K562 (cell line): Measurements from ENCODE around the gene ZBTB26. TPM values are rescaled to one million over a fixed set of nuclear protein-coding genes. Genes with fewer than 3 reads are reported as not detected.
A peak's percentile ranks its signal among the peaks of the same experiment; 100 is the strongest.

ENCODE experiments used
- ARHGAP35 ChIP-seq: fragments of 450-650 bp; IDR thresholded peaks from 2 replicates; pipeline ENCODE4 v1.6.1; 2018; ENCODE audit not compliant: partially characterized antibody
- CAMTA2 ChIP-seq: fragments of 250-450 bp; sonication (Bioruptor Pico); conservative IDR thresholded peaks from 2 replicates; pipeline ENCODE4 v1.5.1; 2022
- CBX3 ChIP-seq, 2 experiments: IDR thresholded peaks; 1 replicate in 1 of 2; 2 replicates in 1 of 2; pipeline ENCODE4 v1.6.1; 2012; ENCODE audit warnings: inconsistent platforms in 2 of 2, low read length in 2 of 2, borderline replicate concordance in 1 of 2, control low read depth in 1 of 2
- GABPB1 ChIP-seq: sonication (generic); formaldehyde crosslinking; IDR thresholded peaks from 2 replicates; pipeline ENCODE4 v1.8.0; 2022; ENCODE audit warnings: mild to moderate bottlenecking, missing genetic modification reagents
- HMG20A ChIP-seq: fragments of 450-650 bp; formaldehyde crosslinking; conservative IDR thresholded peaks from 2 replicates; pipeline ENCODE4 v1.4.0; 2020; ENCODE audit warnings: mild to moderate bottlenecking, mixed read lengths
- HMG20B ChIP-seq: fragments of 250-450 bp; sonication (Bioruptor Pico); IDR thresholded peaks from 2 replicates; pipeline ENCODE4 v1.5.0; 2021; ENCODE audit warnings: mild to moderate bottlenecking
- IFI16 ChIP-seq: fragments of 250-450 bp; sonication (Bioruptor Pico); IDR thresholded peaks from 2 replicates; pipeline ENCODE4 v2.1.2; 2022; ENCODE audit warnings: mild to moderate bottlenecking, inconsistent platforms
- ILF3 ChIP-seq: fragments of 450-650 bp; IDR thresholded peaks from 2 replicates; pipeline ENCODE4 v1.6.1; 2018; ENCODE audit warnings: antibody characterized with exemption, mild to moderate bottlenecking, moderate library complexity, borderline replicate concordance
- KLF6 ChIP-seq: fragments of 250-450 bp; sonication (Bioruptor Pico); IDR thresholded peaks from 2 replicates; pipeline ENCODE4 v1.4.0; 2020; ENCODE audit warnings: mild to moderate bottlenecking, moderate library complexity, borderline replicate concordance
- MAFG ChIP-seq: fragments of 450-650 bp; conservative IDR thresholded peaks from 2 replicates; pipeline ENCODE4 v1.6.1; 2016; ENCODE audit warnings: missing genetic modification characterization, missing compliant biosample characterization
- MAZ ChIP-seq, 2 experiments: fragments of 450-650 bp in 1 of 2; sonication (generic) in 1 of 2; formaldehyde crosslinking; IDR thresholded peaks in 1 of 2; conservative IDR thresholded peaks in 1 of 2; 2 replicates each; pipeline versions ENCODE4 v1.4.0 to v1.5.0; 2020; ENCODE audit warnings: mild to moderate bottlenecking in 1 of 2, missing genetic modification reagents in 1 of 2
- MCM3 ChIP-seq: fragments of 450-650 bp; IDR thresholded peaks from 2 replicates; pipeline ENCODE4 v1.6.1; 2016
- POLR3G ChIP-seq: IDR thresholded peaks from 2 replicates; pipeline ENCODE4 v1.6.1; 2011; ENCODE audit not compliant: insufficient read length, insufficient replicate concordance; ENCODE audit errors: extremely low read depth
- PURB ChIP-seq: sonication (generic); formaldehyde crosslinking; IDR thresholded peaks from 2 replicates; pipeline ENCODE4 v1.9.0; 2021; ENCODE audit warnings: low read depth, mild to moderate bottlenecking, missing genetic modification reagents
- SMAD4 ChIP-seq: fragments of 250-450 bp; sonication (Bioruptor Pico); conservative IDR thresholded peaks from 2 replicates; pipeline ENCODE4 v1.8.0; 2021; ENCODE audit warnings: inconsistent platforms, mild to moderate bottlenecking, moderate library complexity
- SREBF1 ChIP-seq: fragments of 150-350 bp; IDR thresholded peaks from 2 replicates; pipeline ENCODE4 v1.6.1; 2014; ENCODE audit warnings: antibody characterized with exemption, low read depth, low read length, borderline replicate concordance
- ZNF124 ChIP-seq: sonication (generic); formaldehyde crosslinking; IDR thresholded peaks from 2 replicates; pipeline ENCODE4 v1.8.1; 2022; ENCODE audit warnings: missing genetic modification reagents
- ZNF445 ChIP-seq: fragments of 250-450 bp; sonication (Bioruptor Pico); IDR thresholded peaks from 2 replicates; pipeline ENCODE4 v1.4.0; 2020; ENCODE audit warnings: low read depth, mild to moderate bottlenecking, moderate library complexity
- ZNF668 ChIP-seq: fragments of 250-450 bp; sonication (Bioruptor Pico); IDR thresholded peaks from 2 replicates; pipeline ENCODE4 v1.8.0; 2022; ENCODE audit warnings: mild to moderate bottlenecking, inconsistent platforms
- polyA plus RNA-seq, 8 experiments: library from polyadenylated mRNA; depleted of rRNA in 4 of 8; stranded (reverse) in 5 of 8; unstranded in 3 of 8; fragments of >200 nt; fragmentation: Nextera tagmentation in 2 of 8; fragmentation: Illumina TruSeq in 1 of 8; extraction: Ambion mirVana in 2 of 8; extraction: Trizol in 1 of 8; gene quantifications; 2 replicates each; pipeline versions ENCODE4 v1.2.1 to v1.2.3, GENCODE V29; 2011 to 2014; ENCODE audit warnings: inconsistent platforms in 1 of 8, missing spikeins in 1 of 8
- total RNA-seq, 7 experiments: library from RNA; depleted of rRNA in 6 of 7; stranded (reverse); fragments of >200 nt in 6 of 7; fragmentation: Illumina TruSeq in 2 of 7; extraction: Trizol in 2 of 7; gene quantifications; 2 replicates each; pipeline versions ENCODE4 v1.2.1 to v1.2.3, GENCODE V29; 2011 to 2021; ENCODE audit warnings: low replicate concordance in 1 of 7
- TF ChIP-seq, protein P1 (sequence below), 2 experiments: fragments of 450-650 bp; conservative IDR thresholded peaks; 2 replicates each; pipeline ENCODE4 v1.6.1; 2017; ENCODE audit warnings: mild to moderate bottlenecking in 2 of 2, moderate library complexity in 2 of 2
- TF ChIP-seq, protein P2 (sequence below): IDR thresholded peaks from 2 replicates; pipeline ENCODE4 v1.6.1; 2011; ENCODE audit not compliant: insufficient read length; ENCODE audit errors: extremely low read depth
- TF ChIP-seq, protein P3 (sequence below): sonication (generic); formaldehyde crosslinking; IDR thresholded peaks from 2 replicates; pipeline ENCODE4 v1.8.1; 2023; ENCODE audit warnings: mild to moderate bottlenecking, missing genetic modification reagents
- TF ChIP-seq, protein P4 (sequence below), 2 experiments: IDR thresholded peaks; 2 replicates each; pipeline ENCODE4 v1.6.1; 2011; ENCODE audit warnings: borderline replicate concordance in 1 of 2, control low read depth in 1 of 2, low read depth in 1 of 2, low read length in 1 of 2, mild to moderate bottlenecking in 1 of 2, mixed read lengths in 1 of 2, moderate library complexity in 1 of 2; ENCODE audit not compliant: insufficient read depth in 1 of 2, insufficient read length in 1 of 2, poor library complexity in 1 of 2, severe bottlenecking in 1 of 2; ENCODE audit errors: extremely low read depth in 1 of 2

The ZBTB26 gene
- total and polyA plus RNA-seq, 9 of the 15 experiments (the other 6 are each of a cell fraction or from before 2014, with no cell fraction given): 2.4 to 20.7 (median 5.0) TPM

DNA sequence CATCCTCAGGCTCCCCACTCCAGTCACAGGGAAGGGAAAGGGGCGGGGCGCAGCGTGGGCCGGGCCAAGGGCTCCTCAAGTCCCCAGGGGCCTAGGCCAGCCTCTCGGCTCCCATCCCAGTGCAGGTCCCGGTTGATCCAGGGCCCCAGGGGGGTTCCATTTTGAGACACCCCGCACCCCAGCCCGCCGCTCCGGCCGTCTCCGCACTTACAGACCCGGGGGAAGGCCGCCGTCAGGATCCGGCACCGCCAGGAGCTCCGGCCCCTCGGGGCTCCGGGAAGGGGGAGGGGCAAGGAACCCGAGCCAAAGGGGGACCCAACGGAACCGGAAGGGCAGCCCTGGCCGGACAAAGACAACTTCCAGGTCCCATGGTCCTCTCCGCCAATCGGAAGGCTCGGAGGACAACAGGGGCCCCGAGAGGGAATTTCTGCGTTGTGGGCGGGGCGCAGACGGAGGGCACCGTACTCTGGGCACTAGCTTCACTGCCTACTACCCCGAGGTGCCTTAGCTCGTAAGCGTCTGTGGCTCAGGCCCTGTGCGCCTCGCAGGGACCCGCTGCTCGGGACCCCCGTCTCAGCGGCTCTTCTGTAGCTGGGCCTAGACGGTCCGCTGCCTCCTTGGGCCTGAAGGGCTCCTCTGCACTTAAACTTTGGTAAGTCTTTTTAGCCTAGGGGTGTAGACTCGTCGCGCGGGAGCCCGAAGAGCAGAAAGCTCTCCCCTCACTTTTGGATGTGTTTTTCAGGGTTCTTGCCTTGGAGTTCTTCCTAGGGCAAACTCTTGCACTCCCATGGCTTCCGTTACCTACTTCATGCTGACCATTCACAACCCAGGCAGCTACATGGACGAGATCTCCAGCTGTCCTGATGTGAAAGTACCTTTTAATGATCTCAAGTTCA, at the start of gene ZBTB26 (continued):
- no peak for TF ChIP-seq SMAD4 (CRISPR knock-in tag)
- TF ChIP-seq GABPB1 (CRISPR knock-in tag): peak; percentile 93
- TF ChIP-seq HMG20A (CRISPR knock-in tag): no peak
- TF ChIP-seq, protein P1, sequence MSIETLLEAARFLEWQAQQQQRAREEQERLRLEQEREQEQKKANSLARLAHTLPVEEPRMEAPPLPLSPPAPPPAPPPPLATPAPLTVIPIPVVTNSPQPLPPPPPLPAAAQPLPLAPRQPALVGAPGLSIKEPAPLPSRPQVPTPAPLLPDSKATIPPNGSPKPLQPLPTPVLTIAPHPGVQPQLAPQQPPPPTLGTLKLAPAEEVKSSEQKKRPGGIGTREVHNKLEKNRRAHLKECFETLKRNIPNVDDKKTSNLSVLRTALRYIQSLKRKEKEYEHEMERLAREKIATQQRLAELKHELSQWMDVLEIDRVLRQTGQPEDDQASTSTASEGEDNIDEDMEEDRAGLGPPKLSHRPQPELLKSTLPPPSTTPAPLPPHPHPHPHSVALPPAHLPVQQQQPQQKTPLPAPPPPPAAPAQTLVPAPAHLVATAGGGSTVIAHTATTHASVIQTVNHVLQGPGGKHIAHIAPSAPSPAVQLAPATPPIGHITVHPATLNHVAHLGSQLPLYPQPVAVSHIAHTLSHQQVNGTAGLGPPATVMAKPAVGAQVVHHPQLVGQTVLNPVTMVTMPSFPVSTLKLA (conservative IDR thresholded peaks at IDR 0.05): peak; percentile 76 to 87
- no peak for TF ChIP-seq HMG20B (CRISPR knock-in tag)
- TF ChIP-seq MCM3: no peak
- no peak for TF ChIP-seq ZNF124 (CRISPR knock-in tag)
- TF ChIP-seq ZNF668 (CRISPR knock-in tag): no peak
- TF ChIP-seq ZNF445: no peak
- no peak for TF ChIP-seq ARHGAP35
- TF ChIP-seq ILF3: no peak
- TF ChIP-seq, protein P2, sequence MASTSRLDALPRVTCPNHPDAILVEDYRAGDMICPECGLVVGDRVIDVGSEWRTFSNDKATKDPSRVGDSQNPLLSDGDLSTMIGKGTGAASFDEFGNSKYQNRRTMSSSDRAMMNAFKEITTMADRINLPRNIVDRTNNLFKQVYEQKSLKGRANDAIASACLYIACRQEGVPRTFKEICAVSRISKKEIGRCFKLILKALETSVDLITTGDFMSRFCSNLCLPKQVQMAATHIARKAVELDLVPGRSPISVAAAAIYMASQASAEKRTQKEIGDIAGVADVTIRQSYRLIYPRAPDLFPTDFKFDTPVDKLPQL: no peak
- TF ChIP-seq, protein P3, sequence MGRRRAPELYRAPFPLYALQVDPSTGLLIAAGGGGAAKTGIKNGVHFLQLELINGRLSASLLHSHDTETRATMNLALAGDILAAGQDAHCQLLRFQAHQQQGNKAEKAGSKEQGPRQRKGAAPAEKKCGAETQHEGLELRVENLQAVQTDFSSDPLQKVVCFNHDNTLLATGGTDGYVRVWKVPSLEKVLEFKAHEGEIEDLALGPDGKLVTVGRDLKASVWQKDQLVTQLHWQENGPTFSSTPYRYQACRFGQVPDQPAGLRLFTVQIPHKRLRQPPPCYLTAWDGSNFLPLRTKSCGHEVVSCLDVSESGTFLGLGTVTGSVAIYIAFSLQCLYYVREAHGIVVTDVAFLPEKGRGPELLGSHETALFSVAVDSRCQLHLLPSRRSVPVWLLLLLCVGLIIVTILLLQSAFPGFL (CRISPR knock-in tag): no peak
- TF ChIP-seq MAFG: no peak
- TF ChIP-seq CBX3 (IDR thresholded peaks at IDR 0.05; ENCODE audit: borderline replicate concordance in 1 of 2, low read length in 2 of 2): no peak
- TF ChIP-seq, protein P4, sequence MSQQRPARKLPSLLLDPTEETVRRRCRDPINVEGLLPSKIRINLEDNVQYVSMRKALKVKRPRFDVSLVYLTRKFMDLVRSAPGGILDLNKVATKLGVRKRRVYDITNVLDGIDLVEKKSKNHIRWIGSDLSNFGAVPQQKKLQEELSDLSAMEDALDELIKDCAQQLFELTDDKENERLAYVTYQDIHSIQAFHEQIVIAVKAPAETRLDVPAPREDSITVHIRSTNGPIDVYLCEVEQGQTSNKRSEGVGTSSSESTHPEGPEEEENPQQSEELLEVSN (IDR thresholded peaks at IDR 0.05; ENCODE audit: borderline replicate concordance in 1 of 2, extremely low read depth in 1 of 2, insufficient read depth in 1 of 2, insufficient read length in 1 of 2, low read depth in 1 of 2, low read length in 1 of 2, poor library complexity in 1 of 2, severe bottlenecking in 1 of 2): no peak
- no peak for TF ChIP-seq POLR3G
- peak; percentile 73 to 79 for TF ChIP-seq MAZ (CRISPR knock-in tag; conservative IDR thresholded peaks at IDR 0.05 in 1 of 2, IDR thresholded peaks at IDR 0.05 in 1 of 2)
- no peak for TF ChIP-seq IFI16
- TF ChIP-seq SREBF1: no peak
- TF ChIP-seq CAMTA2: no peak
- TF ChIP-seq KLF6 (CRISPR knock-in tag): no peak
- TF ChIP-seq PURB (CRISPR knock-in tag): no peak
